Retinal pigment epithelial cell (primary cell): ENCODE measurements around the gene CNGA1.

Source experiments
- DNase-seq: peaks from one replicate; pipeline ENCODE4 v3.0.0-alpha.2; 2010; ENCODE audit warnings: low read depth
- H3K4me3 ChIP-seq: 2 replicates; pipeline ENCODE4 v1.5.1; 2011; ENCODE audit warnings: mild to moderate bottlenecking, low read length, control low read depth, moderate library complexity
- CTCF ChIP-seq: conservative IDR thresholded peaks from 2 replicates; pipeline ENCODE4 v1.5.1; 2011; ENCODE audit warnings: low read depth, low read length, control low read depth, inconsistent platforms

CNGA1 gene

GRCh38 chr4:48016141-48017107 is at the start of gene CNGA1, which contains the start of gene NIPAL1:
Gene CNGA1, minus strand, starts transcription at chr4:48016681. Its CDS starts 63,992 bp downstream, at chr4:47952689.
Gene NIPAL1, plus strand, starts transcription at chr4:48016772. Its CDS starts 68 bp downstream, at chr4:48016840.
- peak; percentile 66 for TF ChIP-seq CTCF
- no peak for DNase-seq
- H3K4me3 ChIP-seq: peak within 1 kb of the TSS; percentile 93

- DNase-seq: no peak
- no peak overlapping the region for H3K4me3 ChIP-seq
- TF ChIP-seq CTCF: no peak
Observed at GRCh38 chr4:48065587-48066052, 49.1 kb upstream of the CNGA1 start.

GRCh38 chr4:48064349-48064748 is 47.9 kb upstream of the CNGA1 start:
- TF ChIP-seq CTCF: no peak
- H3K4me3 ChIP-seq: no peak overlapping the region
- no peak for DNase-seq

GRCh38 chr4:48058617-48059530 is 42.4 kb upstream of the CNGA1 start:
- DNase-seq: no peak
- H3K4me3 ChIP-seq: no peak overlapping the region
- TF ChIP-seq CTCF: no peak

GRCh38 chr4:48051078-48051477 is 34.6 kb upstream of the CNGA1 start:
- no peak for TF ChIP-seq CTCF
- no peak for DNase-seq
- no peak overlapping the region for H3K4me3 ChIP-seq

GRCh38 chr4:48049483-48049882 is 33.0 kb upstream of the CNGA1 start:
- TF ChIP-seq CTCF: no peak
- no peak overlapping the region for H3K4me3 ChIP-seq
- DNase-seq: no peak
